ENCODE results near the gene PDZD2.

The PDZD2 gene

GRCh38 chr5:32059761-32060530 lies 421.0 kb downstream of the PDZD2 start:
- no peak for TF ChIP-seq CTCF (IDR thresholded peaks at IDR 0.05; ENCODE audit: poor library complexity, severe bottlenecking)
- Histone ChIP-seq H3K4me3 (ENCODE audit: severe bottlenecking) (no peak overlapping the region), H3K9me3 (ENCODE audit: severe bottlenecking) (no peaks in the 10 kb centered on the region), H3K27ac (ENCODE audit: poor library complexity, severe bottlenecking) (peak overlapping the region; percentile 81), H3K4me1 (ENCODE audit: insufficient read depth, poor library complexity, severe bottlenecking) (peaks cover 43% of the 10 kb centered on the region), H3K36me3 (ENCODE audit: low read depth) (peaks cover 19% of the 10 kb centered on the region), H3K27me3 (ENCODE audit: insufficient read depth, poor library complexity, severe bottlenecking) (no peaks in the 10 kb centered on the region)
- DNase-seq (ENCODE audit: low spot score) (no peak), ATAC-seq (ENCODE audit: low read depth) (peak; percentile 90)

- no peak overlapping the region for H3K27ac ChIP-seq (ENCODE audit: poor library complexity, severe bottlenecking)
- TF ChIP-seq CTCF (IDR thresholded peaks at IDR 0.05; ENCODE audit: poor library complexity, severe bottlenecking), result no peak
- H3K9me3 ChIP-seq (ENCODE audit: severe bottlenecking), result no peaks in the 10 kb centered on the region
- no peak for ATAC-seq (ENCODE audit: low read depth)
- peaks cover 19% of the 10 kb centered on the region for H3K36me3 ChIP-seq (ENCODE audit: low read depth)
- H3K4me1 ChIP-seq (ENCODE audit: insufficient read depth, poor library complexity, severe bottlenecking), result peaks cover 33% of the 10 kb centered on the region
- H3K4me3 ChIP-seq (ENCODE audit: severe bottlenecking), result no peak overlapping the region
- DNase-seq (ENCODE audit: low spot score), result no peak
- no peaks in the 10 kb centered on the region for H3K27me3 ChIP-seq (ENCODE audit: insufficient read depth, poor library complexity, severe bottlenecking)
Observed at GRCh38 chr5:32061236-32061635, 422.3 kb downstream of the PDZD2 start.

GRCh38 chr5:32066448-32066847 lies 427.5 kb downstream of the PDZD2 start:
- no peaks in the 10 kb centered on the region for H3K9me3 ChIP-seq (ENCODE audit: severe bottlenecking)
- TF ChIP-seq CTCF (IDR thresholded peaks at IDR 0.05; ENCODE audit: poor library complexity, severe bottlenecking), result no peak
- peaks cover 7% of the 10 kb centered on the region for H3K36me3 ChIP-seq (ENCODE audit: low read depth)
- no peak for DNase-seq (ENCODE audit: low spot score)
- no peak overlapping the region for H3K27ac ChIP-seq (ENCODE audit: poor library complexity, severe bottlenecking)
- ATAC-seq (ENCODE audit: low read depth), result no peak
- H3K4me1 ChIP-seq (ENCODE audit: insufficient read depth, poor library complexity, severe bottlenecking), result peaks cover 10% of the 10 kb centered on the region
- no peaks in the 10 kb centered on the region for H3K27me3 ChIP-seq (ENCODE audit: insufficient read depth, poor library complexity, severe bottlenecking)
- H3K4me3 ChIP-seq (ENCODE audit: severe bottlenecking), result no peak overlapping the region

GRCh38 chr5:32067774-32068470 lies 429.0 kb downstream of the PDZD2 start:
- Histone ChIP-seq H3K4me3 (ENCODE audit: severe bottlenecking) (no peak overlapping the region), H3K36me3 (ENCODE audit: low read depth) (no peaks in the 10 kb centered on the region), H3K9me3 (ENCODE audit: severe bottlenecking) (no peaks in the 10 kb centered on the region), H3K4me1 (ENCODE audit: insufficient read depth, poor library complexity, severe bottlenecking) (peaks cover 12% of the 10 kb centered on the region), H3K27ac (ENCODE audit: poor library complexity, severe bottlenecking) (no peak overlapping the region), H3K27me3 (ENCODE audit: insufficient read depth, poor library complexity, severe bottlenecking) (no peaks in the 10 kb centered on the region)
- ATAC-seq (ENCODE audit: low read depth) (no peak), DNase-seq (ENCODE audit: low spot score) (no peak)
- no peak for TF ChIP-seq CTCF (IDR thresholded peaks at IDR 0.05; ENCODE audit: poor library complexity, severe bottlenecking)

- no peak overlapping the region for H3K4me3 ChIP-seq (ENCODE audit: severe bottlenecking)
- H3K27me3 ChIP-seq (ENCODE audit: insufficient read depth, poor library complexity, severe bottlenecking), result no peaks in the 10 kb centered on the region
- H3K9me3 ChIP-seq (ENCODE audit: severe bottlenecking), result no peaks in the 10 kb centered on the region
- no peak for ATAC-seq (ENCODE audit: low read depth)
- no peak for DNase-seq (ENCODE audit: low spot score)
- TF ChIP-seq CTCF (IDR thresholded peaks at IDR 0.05; ENCODE audit: poor library complexity, severe bottlenecking), result no peak
- H3K4me1 ChIP-seq (ENCODE audit: insufficient read depth, poor library complexity, severe bottlenecking), result peaks cover 12% of the 10 kb centered on the region
- H3K36me3 ChIP-seq (ENCODE audit: low read depth), result no peaks in the 10 kb centered on the region
- H3K27ac ChIP-seq (ENCODE audit: poor library complexity, severe bottlenecking), result no peak overlapping the region
Observed at GRCh38 chr5:32068561-32068960, 429.6 kb downstream of the PDZD2 start.

Measured in RWPE2 (cell line).